ENCODE measurements around the gene ZNF91.

DNA sequence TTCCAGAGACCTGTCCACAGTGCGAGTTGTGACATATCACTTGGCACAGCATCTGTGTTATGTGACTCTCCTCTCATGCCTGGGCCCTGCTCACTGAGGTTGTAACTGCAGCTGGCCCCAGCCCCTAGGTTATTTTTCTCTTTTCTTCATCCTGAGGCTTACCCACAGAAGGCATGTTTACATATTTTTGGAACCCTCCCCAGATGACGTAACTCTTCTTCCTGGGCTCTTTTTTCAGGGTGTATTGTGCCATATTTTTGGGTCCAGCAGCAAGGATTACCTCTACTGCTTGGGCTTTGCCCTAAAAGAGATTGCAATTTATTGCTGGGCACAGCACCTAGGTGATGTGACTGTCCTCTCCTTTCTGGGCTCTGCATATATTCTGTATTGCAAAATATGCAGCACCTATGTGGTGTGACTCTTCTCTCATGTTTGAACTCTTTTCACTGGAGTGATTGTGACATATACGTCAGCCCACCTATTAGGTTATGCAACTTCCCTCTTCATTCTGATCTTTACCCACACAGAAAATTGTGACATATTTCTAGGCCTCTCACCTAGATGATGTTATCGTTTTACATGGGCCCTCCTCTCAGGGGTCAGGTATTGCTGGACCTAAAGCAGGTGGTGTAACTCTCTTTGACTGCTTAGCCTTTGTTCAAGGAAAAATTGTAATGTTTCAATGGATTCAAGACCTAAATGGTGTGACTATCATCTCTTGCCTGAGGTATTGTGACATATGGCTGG is 80.6 kb downstream of the ZNF91 start:
- TF ChIP-seq, protein P1, sequence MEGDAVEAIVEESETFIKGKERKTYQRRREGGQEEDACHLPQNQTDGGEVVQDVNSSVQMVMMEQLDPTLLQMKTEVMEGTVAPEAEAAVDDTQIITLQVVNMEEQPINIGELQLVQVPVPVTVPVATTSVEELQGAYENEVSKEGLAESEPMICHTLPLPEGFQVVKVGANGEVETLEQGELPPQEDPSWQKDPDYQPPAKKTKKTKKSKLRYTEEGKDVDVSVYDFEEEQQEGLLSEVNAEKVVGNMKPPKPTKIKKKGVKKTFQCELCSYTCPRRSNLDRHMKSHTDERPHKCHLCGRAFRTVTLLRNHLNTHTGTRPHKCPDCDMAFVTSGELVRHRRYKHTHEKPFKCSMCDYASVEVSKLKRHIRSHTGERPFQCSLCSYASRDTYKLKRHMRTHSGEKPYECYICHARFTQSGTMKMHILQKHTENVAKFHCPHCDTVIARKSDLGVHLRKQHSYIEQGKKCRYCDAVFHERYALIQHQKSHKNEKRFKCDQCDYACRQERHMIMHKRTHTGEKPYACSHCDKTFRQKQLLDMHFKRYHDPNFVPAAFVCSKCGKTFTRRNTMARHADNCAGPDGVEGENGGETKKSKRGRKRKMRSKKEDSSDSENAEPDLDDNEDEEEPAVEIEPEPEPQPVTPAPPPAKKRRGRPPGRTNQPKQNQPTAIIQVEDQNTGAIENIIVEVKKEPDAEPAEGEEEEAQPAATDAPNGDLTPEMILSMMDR (conservative IDR thresholded peaks at IDR 0.05) = no peak
- no peak for TF ChIP-seq EZH2 (IDR thresholded peaks at IDR 0.05; ENCODE audit: low read depth)
